ENCODE measurements around the gene DCAF4.

DNA sequence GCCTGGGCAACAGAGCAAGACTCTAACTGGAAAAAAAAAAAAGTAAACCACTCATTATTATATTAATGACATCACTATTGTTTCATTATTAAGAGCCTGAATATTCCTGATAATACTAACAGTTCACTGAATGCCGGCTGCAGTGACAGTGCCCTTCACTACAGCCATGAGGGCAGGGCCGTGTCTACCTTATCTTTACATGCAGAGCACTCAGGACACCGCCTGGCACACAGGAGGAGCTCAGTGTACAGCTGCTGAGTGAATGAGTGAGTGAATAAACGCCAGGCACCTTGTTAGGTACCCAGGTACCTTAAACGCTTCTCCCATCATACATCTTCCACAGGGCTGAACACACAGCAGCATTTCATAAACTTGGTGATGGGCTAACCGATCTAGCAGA is 77.4 kb downstream of the DCAF4 start:
- TF ChIP-seq POLR2A (IDR thresholded peaks at IDR 0.05): no peak
- TF ChIP-seq, protein P1, sequence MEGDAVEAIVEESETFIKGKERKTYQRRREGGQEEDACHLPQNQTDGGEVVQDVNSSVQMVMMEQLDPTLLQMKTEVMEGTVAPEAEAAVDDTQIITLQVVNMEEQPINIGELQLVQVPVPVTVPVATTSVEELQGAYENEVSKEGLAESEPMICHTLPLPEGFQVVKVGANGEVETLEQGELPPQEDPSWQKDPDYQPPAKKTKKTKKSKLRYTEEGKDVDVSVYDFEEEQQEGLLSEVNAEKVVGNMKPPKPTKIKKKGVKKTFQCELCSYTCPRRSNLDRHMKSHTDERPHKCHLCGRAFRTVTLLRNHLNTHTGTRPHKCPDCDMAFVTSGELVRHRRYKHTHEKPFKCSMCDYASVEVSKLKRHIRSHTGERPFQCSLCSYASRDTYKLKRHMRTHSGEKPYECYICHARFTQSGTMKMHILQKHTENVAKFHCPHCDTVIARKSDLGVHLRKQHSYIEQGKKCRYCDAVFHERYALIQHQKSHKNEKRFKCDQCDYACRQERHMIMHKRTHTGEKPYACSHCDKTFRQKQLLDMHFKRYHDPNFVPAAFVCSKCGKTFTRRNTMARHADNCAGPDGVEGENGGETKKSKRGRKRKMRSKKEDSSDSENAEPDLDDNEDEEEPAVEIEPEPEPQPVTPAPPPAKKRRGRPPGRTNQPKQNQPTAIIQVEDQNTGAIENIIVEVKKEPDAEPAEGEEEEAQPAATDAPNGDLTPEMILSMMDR (IDR thresholded peaks at IDR 0.05): no peak

Data from thyroid gland (tissue), 4 donors.